Left ventricle myocardium inferior (tissue), 1 donor: ENCODE results near the gene NAT8L. TPM values are rescaled to one million over a fixed set of nuclear protein-coding genes. Genes with fewer than 3 reads are reported as not detected.

Experiments
- DNase-seq: peaks from one replicate; pipeline ENCODE4 v3.0.0-alpha.2; 2020
- H3K27ac ChIP-seq: fragments of 200-600 bp; replicated peaks from 2 replicates; pipeline ENCODE4 v1.8.0; 2021
- H3K27me3 ChIP-seq: fragments of 200-600 bp; 2 replicates; pipeline ENCODE4 v1.8.0; 2021; ENCODE audit warnings: low read depth
- H3K36me3 ChIP-seq: fragments of 200-600 bp; 2 replicates; pipeline ENCODE4 v1.8.0; 2021
- H3K4me1 ChIP-seq: fragments of 200-600 bp; 2 replicates; pipeline ENCODE4 v1.8.0; 2021
- H3K4me3 ChIP-seq: fragments of 200-600 bp; 2 replicates; pipeline ENCODE4 v1.8.0; 2021; ENCODE audit warnings: mild to moderate bottlenecking, moderate library complexity
- H3K9me3 ChIP-seq: fragments of 200-600 bp; replicated peaks from 2 replicates; pipeline ENCODE4 v1.8.0; 2021
- intact Hi-C: fragments of 100-400 bp; cut with micrococcal nuclease; formaldehyde crosslinking; loops from one replicate; pipeline ENCODE4 v1.11.0; 2022
- total RNA-seq: library from RNA; stranded (reverse); fragmentation: NEBNext Ultra II Directional; extraction: Animal tissue kit (Norgen Biotek cat#: 25700); gene quantifications from one replicate; pipeline ENCODE4 v1.2.1, GENCODE V29; 2021
- TF ChIP-seq, protein P1 (sequence below): fragments of 200-600 bp; IDR thresholded peaks from 2 replicates; pipeline ENCODE4 v1.8.0; 2021; ENCODE audit warnings: antibody characterized with exemption, mild to moderate bottlenecking, borderline replicate concordance
- donor health status: DM: no; HTN: yes; CAD: no; lungs with severe emphysema.

NAT8L gene
- total RNA-seq, 1 donor from 2014 or later, result 0.52 TPM

GRCh38 chr4:2077537-2078460, 18.7 kb downstream of the NAT8L start:
- Histone ChIP-seq H3K27me3 (no peaks in the 10 kb centered on the region), H3K27ac (no peak overlapping the region), H3K36me3 (no peaks in the 10 kb centered on the region), H3K9me3 (no peaks in the 10 kb centered on the region), H3K4me1 (no peaks in the 10 kb centered on the region), H3K4me3 (no peak overlapping the region)
- intact Hi-C loops, result no loop called here
- DNase-seq, result no peak
- TF ChIP-seq, protein P1, sequence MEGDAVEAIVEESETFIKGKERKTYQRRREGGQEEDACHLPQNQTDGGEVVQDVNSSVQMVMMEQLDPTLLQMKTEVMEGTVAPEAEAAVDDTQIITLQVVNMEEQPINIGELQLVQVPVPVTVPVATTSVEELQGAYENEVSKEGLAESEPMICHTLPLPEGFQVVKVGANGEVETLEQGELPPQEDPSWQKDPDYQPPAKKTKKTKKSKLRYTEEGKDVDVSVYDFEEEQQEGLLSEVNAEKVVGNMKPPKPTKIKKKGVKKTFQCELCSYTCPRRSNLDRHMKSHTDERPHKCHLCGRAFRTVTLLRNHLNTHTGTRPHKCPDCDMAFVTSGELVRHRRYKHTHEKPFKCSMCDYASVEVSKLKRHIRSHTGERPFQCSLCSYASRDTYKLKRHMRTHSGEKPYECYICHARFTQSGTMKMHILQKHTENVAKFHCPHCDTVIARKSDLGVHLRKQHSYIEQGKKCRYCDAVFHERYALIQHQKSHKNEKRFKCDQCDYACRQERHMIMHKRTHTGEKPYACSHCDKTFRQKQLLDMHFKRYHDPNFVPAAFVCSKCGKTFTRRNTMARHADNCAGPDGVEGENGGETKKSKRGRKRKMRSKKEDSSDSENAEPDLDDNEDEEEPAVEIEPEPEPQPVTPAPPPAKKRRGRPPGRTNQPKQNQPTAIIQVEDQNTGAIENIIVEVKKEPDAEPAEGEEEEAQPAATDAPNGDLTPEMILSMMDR, result no peak

GRCh38 chr4:2078584-2078983, 19.5 kb downstream of the NAT8L start:
- Histone ChIP-seq H3K36me3 (no peaks in the 10 kb centered on the region), H3K4me3 (no peak overlapping the region), H3K27ac (no peak overlapping the region), H3K27me3 (no peaks in the 10 kb centered on the region), H3K9me3 (no peaks in the 10 kb centered on the region), H3K4me1 (no peaks in the 10 kb centered on the region)
- no peak for DNase-seq
- TF ChIP-seq, protein P1, result no peak
- intact Hi-C loops, result no loop called here

DNA sequence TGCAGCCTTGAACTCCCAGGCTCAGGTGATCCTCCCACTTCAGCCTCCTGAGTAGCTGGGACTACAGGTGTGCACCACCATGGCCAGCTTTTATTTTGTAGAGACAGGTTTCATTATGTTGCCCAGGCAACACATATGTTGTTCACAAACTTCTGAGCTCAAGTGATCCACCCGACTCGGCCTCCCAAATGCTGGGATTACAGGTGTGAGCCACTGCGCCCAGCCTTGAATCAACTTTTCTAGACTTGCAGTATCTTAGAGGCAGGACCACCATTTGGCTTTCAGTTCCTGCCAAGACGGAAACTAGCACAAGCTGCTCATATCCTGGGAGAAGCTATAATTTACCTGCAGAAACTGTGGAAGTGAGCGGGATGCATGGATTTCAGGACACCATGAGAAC, 19.9 kb downstream of the NAT8L start:
- no peaks in the 10 kb centered on the region for H3K27me3 ChIP-seq
- intact Hi-C loops, result no loop called here
- H3K9me3 ChIP-seq, result no peaks in the 10 kb centered on the region
- H3K27ac ChIP-seq, result no peak overlapping the region
- H3K4me1 ChIP-seq, result no peaks in the 10 kb centered on the region
- TF ChIP-seq, protein P1, result no peak
- H3K36me3 ChIP-seq, result no peaks in the 10 kb centered on the region
- DNase-seq, result no peak
- no peak overlapping the region for H3K4me3 ChIP-seq

GRCh38 chr4:2079926-2080325, 20.8 kb downstream of the NAT8L start:
- Histone ChIP-seq H3K36me3 (no peaks in the 10 kb centered on the region), H3K4me1 (no peaks in the 10 kb centered on the region), H3K4me3 (no peak overlapping the region), H3K27ac (no peak overlapping the region), H3K27me3 (no peaks in the 10 kb centered on the region), H3K9me3 (no peaks in the 10 kb centered on the region)
- DNase-seq, result no peak
- intact Hi-C loops, result no loop called here
- TF ChIP-seq, protein P1, result no peak

DNA sequence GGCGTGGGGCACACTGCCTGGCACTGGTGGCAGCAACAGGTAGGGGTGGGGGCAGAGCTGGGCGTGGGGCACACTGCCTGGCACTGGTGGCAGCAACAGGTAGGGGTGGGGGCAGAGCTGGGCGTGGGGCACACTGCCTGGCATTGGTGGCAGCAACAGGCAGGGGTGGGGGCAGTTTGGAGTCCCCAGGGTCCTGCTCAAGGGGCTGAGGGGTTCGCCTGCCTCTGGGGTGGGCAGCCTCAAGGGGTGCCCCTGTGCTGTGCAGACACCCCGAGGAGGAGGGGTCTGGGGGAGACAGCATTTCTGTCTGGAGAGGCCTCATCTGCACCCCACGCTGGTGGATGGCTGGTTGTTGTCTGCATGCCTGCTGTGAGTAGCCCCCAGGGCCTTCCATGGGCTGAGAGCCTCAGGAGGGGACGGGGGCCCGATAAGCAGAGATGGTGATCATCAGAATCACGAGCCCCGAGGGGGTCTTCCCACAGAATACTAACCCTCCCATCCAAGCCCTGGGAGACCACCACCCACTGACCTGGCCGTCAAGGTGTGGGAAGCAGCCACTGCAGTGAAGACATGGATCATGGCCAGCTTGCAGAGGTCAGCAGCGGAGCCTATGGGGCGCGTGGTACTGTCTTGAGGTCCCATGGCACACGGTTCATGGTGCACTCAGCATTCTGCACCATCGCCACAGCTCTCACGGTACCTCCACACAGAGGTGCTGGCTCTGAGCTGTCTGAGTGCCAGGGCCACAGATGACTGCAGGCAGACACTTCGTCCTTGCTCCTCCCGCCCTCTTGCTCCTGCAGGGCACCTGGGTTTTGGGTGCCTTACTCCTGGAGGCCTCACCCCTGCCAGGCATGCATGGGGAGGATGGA, 21.5 kb downstream of the NAT8L start:
- Histone ChIP-seq H3K4me1 (no peaks in the 10 kb centered on the region), H3K4me3 (no peak overlapping the region), H3K27me3 (no peaks in the 10 kb centered on the region), H3K27ac (no peak overlapping the region), H3K9me3 (no peaks in the 10 kb centered on the region), H3K36me3 (no peaks in the 10 kb centered on the region)
- TF ChIP-seq, protein P1, result no peak
- intact Hi-C loops, result no loop called here
- DNase-seq, result no peak
